SK-N-MC (cell line): ENCODE measurements around the gene UROS.

Experiments used
- EZH2 ChIP-seq: fragments of 200-600 bp; sonication (generic); IDR thresholded peaks from one replicate; pipeline ENCODE4 v1.6.1; 2017; ENCODE audit warnings: antibody characterized with exemption
- FOXP2 ChIP-seq: optimal IDR thresholded peaks from 2 replicates; pipeline ENCODE3; 2011; ENCODE audit warnings: mild to moderate bottlenecking, moderate library complexity; ENCODE audit not compliant: insufficient read depth; ENCODE audit errors: extremely low read length, control extremely low read depth
- POLR2AphosphoS5 ChIP-seq: IDR thresholded peaks from 2 replicates; pipeline ENCODE4 v1.6.1; 2012; ENCODE audit warnings: mild to moderate bottlenecking, low read depth, low read length, borderline replicate concordance

DNA sequence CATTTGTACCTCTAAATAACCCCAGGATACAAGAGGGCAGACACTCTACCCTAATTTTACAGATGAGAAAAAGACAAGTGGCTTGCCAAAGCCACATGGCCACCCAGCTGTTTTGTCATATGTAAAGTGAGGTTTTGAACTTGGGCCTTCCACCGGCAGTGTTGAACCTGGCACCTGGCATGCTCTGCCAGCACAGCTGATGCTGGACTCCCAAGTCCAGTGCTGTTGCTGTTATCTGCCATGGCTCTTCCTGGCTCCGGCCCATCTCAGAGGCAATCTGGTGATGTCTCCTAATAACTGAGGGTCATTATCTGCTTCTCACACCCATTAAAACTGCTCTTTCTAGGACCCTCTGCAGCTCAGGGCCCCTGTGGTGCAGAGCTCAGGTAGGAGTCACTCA, 25.3 kb upstream of the UROS start:
- no peak for TF ChIP-seq POLR2AphosphoS5
- TF ChIP-seq EZH2 = no peak
- TF ChIP-seq FOXP2 = no peak
